NB4 (cell line): ENCODE data around the gene ZNF782.

Experiments
- MYC ChIP-seq: IDR thresholded peaks from 2 replicates; pipeline ENCODE4 v1.6.1; 2011; ENCODE audit warnings: low read depth, low read length
- POLR2A ChIP-seq: IDR thresholded peaks from 2 replicates; pipeline ENCODE4 v1.6.1; 2011; ENCODE audit warnings: mild to moderate bottlenecking; ENCODE audit not compliant: insufficient read length; ENCODE audit errors: extremely low read depth
- TF ChIP-seq, protein P1 (sequence below): IDR thresholded peaks from one replicate; pipeline ENCODE4 v1.5.1; 2012; ENCODE audit warnings: low read depth, low read length
- TF ChIP-seq, protein P2 (sequence below): IDR thresholded peaks from 2 replicates; pipeline ENCODE4 v1.6.1; 2011; ENCODE audit warnings: low read depth, low read length

DNA sequence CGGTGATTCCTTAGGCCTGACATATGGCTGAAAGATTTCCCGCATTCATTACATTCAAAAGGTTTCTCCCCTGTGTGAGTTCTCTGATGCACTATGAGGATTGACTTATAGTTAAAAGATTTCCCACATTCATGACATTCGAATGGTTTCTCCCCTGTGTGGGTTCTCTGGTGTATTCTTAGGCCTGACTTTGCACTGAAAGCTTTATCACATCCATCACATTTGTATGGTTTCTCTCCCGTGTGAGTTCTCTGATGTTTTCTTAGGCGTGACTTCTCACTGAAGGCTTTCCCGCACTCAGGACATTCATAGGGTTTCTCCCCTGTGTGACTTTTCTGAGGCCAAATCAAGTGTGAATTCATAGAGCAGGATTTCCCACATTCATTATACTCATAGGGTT is 35.8 kb downstream of the ZNF782 start:
- TF ChIP-seq POLR2A (no peak), MYC (no peak)
- TF ChIP-seq, protein P1, sequence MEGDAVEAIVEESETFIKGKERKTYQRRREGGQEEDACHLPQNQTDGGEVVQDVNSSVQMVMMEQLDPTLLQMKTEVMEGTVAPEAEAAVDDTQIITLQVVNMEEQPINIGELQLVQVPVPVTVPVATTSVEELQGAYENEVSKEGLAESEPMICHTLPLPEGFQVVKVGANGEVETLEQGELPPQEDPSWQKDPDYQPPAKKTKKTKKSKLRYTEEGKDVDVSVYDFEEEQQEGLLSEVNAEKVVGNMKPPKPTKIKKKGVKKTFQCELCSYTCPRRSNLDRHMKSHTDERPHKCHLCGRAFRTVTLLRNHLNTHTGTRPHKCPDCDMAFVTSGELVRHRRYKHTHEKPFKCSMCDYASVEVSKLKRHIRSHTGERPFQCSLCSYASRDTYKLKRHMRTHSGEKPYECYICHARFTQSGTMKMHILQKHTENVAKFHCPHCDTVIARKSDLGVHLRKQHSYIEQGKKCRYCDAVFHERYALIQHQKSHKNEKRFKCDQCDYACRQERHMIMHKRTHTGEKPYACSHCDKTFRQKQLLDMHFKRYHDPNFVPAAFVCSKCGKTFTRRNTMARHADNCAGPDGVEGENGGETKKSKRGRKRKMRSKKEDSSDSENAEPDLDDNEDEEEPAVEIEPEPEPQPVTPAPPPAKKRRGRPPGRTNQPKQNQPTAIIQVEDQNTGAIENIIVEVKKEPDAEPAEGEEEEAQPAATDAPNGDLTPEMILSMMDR, result no peak
- TF ChIP-seq, protein P2, sequence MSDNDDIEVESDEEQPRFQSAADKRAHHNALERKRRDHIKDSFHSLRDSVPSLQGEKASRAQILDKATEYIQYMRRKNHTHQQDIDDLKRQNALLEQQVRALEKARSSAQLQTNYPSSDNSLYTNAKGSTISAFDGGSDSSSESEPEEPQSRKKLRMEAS, result no peak
